GM12878 (cell line): Measurements from ENCODE around the gene ESR2. TPM values are rescaled to one million over a fixed set of nuclear protein-coding genes. Genes with fewer than 3 reads are reported as not detected.

Experiments
- HCFC1 ChIP-seq: fragments of 150-350 bp; IDR thresholded peaks from 2 replicates; pipeline ENCODE4 v1.6.1; 2014; ENCODE audit warnings: low read length
- HDGF ChIP-seq: fragments of 450-650 bp; IDR thresholded peaks from 2 replicates; pipeline ENCODE4 v1.6.1; 2016; ENCODE audit warnings: antibody characterized with exemption
- MTA2 ChIP-seq: fragments of 450-650 bp; IDR thresholded peaks from 2 replicates; pipeline ENCODE4 v1.6.1; 2016; ENCODE audit warnings: low read depth, mild to moderate bottlenecking, moderate library complexity
- SUZ12 ChIP-seq: fragments of 200-600 bp; sonication (generic); IDR thresholded peaks from one replicate; pipeline ENCODE4 v1.6.1; 2018; ENCODE audit warnings: antibody characterized with exemption, mild to moderate bottlenecking; ENCODE audit not compliant: unreplicated experiment
- ZNF207 ChIP-seq: fragments of 450-650 bp; IDR thresholded peaks from 2 replicates; pipeline ENCODE4 v1.6.1; 2014; ENCODE audit warnings: antibody characterized with exemption, mild to moderate bottlenecking, borderline replicate concordance
- ZNF24 ChIP-seq: fragments of 450-650 bp; IDR thresholded peaks from 2 replicates; pipeline ENCODE4 v1.6.1; 2017; ENCODE audit warnings: antibody characterized with exemption, mild to moderate bottlenecking
- polyA plus RNA-seq, 11 experiments: library from polyadenylated mRNA; depleted of rRNA in 4 of 11; unstranded in 6 of 11; stranded (reverse) in 5 of 11; fragments of >200 nt; fragmentation: Nextera tagmentation in 4 of 11; fragmentation: Illumina TruSeq in 1 of 11; extraction: Ambion mirVana in 4 of 11; extraction: Trizol in 1 of 11; gene quantifications; 1 replicate in 1 of 11; 2 replicates in 10 of 11; pipeline versions ENCODE4 v1.2.1 to v1.2.3, GENCODE V29; 2011 to 2016; ENCODE audit warnings: inconsistent platforms in 2 of 11, missing spikeins in 2 of 11, low read depth in 1 of 11
- total RNA-seq, 4 experiments: library from RNA; depleted of rRNA in 3 of 4; stranded (reverse); fragments of >200 nt in 3 of 4; fragmentation: Illumina TruSeq in 1 of 4; extraction: Trizol in 1 of 4; gene quantifications; 2 replicates each; pipeline versions ENCODE4 v1.2.1 to v1.2.3, GENCODE V29; 2013 to 2021
- TF ChIP-seq, protein P1 (sequence below): IDR thresholded peaks from 2 replicates; pipeline ENCODE4 v1.6.1; 2011; ENCODE audit warnings: borderline replicate concordance, low read depth, mild to moderate bottlenecking, moderate library complexity, low read length; ENCODE audit not compliant: insufficient read depth, poor library complexity, severe bottlenecking
- TF ChIP-seq, protein P2 (sequence below): fragments of 450-650 bp; formaldehyde crosslinking; IDR thresholded peaks from 2 replicates; pipeline ENCODE4 v1.4.0; 2022; ENCODE audit warnings: mild to moderate bottlenecking, moderate library complexity
- TF ChIP-seq, protein P3 (sequence below): fragments of 450-650 bp; IDR thresholded peaks from 2 replicates; pipeline ENCODE4 v1.6.1; 2017; ENCODE audit warnings: antibody characterized with exemption, mild to moderate bottlenecking, moderate library complexity
- TF ChIP-seq, protein P4 (sequence below): fragments of 450-650 bp; IDR thresholded peaks from 2 replicates; pipeline ENCODE4 v1.6.1; 2017; ENCODE audit warnings: mild to moderate bottlenecking

Gene ESR2
- total and polyA plus RNA-seq, 10 of the 15 experiments (the other 5 are each of a cell fraction or from before 2014, with no cell fraction given): 0.29 to 2.6 (median 0.81) TPM

DNA sequence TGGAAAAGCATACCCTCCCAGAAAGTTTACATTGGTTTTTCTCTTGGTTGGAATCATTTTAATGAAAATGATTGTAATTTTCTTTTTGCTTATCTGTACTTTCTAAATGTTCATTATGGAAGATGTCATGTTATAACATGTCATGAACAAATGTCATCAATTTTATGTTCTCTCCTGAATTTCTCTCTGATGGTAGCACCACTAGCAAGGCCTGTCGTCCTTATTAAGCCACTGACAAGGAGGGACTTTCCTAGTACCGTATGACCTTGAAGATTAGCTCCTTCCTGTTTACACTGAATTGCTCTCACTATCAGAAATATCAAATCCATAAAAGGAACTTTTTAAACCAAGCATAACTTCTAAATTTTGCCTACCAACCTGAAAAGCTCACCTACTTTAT is 99.0 kb downstream of the ESR2 start (continued):
- TF ChIP-seq, protein P1, sequence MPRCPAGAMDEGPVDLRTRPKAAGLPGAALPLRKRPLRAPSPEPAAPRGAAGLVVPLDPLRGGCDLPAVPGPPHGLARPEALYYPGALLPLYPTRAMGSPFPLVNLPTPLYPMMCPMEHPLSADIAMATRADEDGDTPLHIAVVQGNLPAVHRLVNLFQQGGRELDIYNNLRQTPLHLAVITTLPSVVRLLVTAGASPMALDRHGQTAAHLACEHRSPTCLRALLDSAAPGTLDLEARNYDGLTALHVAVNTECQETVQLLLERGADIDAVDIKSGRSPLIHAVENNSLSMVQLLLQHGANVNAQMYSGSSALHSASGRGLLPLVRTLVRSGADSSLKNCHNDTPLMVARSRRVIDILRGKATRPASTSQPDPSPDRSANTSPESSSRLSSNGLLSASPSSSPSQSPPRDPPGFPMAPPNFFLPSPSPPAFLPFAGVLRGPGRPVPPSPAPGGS: no peak
- TF ChIP-seq ZNF207 (no peak), HDGF (no peak), MTA2 (peak; percentile 56), HCFC1 (no peak), ZNF24 (peak; percentile 72), SUZ12 (no peak)
- TF ChIP-seq, protein P2, sequence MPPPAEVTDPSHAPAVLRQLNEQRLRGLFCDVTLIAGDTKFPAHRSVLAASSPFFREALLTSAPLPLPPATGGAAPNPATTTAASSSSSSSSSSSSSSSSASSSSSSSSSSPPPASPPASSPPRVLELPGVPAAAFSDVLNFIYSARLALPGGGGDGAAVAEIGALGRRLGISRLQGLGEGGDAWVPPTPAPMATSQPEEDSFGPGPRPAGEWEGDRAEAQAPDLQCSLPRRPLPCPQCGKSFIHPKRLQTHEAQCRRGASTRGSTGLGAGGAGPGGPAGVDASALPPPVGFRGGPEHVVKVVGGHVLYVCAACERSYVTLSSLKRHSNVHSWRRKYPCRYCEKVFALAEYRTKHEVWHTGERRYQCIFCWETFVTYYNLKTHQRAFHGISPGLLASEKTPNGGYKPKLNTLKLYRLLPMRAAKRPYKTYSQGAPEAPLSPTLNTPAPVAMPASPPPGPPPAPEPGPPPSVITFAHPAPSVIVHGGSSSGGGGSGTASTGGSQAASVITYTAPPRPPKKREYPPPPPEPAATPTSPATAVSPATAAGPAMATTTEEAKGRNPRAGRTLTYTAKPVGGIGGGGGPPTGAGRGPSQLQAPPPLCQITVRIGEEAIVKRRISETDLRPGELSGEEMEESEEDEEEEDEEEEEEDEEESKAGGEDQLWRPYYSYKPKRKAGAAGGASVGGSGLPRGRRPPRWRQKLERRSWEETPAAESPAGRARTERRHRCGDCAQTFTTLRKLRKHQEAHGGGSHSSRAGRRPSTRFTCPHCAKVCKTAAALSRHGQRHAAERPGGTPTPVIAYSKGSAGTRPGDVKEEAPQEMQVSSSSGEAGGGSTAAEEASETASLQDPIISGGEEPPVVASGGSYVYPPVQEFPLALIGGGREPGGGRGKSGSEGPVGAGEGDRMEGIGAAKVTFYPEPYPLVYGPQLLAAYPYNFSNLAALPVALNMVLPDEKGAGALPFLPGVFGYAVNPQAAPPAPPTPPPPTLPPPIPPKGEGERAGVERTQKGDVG (CRISPR knock-in tag): no peak
- TF ChIP-seq, protein P3, sequence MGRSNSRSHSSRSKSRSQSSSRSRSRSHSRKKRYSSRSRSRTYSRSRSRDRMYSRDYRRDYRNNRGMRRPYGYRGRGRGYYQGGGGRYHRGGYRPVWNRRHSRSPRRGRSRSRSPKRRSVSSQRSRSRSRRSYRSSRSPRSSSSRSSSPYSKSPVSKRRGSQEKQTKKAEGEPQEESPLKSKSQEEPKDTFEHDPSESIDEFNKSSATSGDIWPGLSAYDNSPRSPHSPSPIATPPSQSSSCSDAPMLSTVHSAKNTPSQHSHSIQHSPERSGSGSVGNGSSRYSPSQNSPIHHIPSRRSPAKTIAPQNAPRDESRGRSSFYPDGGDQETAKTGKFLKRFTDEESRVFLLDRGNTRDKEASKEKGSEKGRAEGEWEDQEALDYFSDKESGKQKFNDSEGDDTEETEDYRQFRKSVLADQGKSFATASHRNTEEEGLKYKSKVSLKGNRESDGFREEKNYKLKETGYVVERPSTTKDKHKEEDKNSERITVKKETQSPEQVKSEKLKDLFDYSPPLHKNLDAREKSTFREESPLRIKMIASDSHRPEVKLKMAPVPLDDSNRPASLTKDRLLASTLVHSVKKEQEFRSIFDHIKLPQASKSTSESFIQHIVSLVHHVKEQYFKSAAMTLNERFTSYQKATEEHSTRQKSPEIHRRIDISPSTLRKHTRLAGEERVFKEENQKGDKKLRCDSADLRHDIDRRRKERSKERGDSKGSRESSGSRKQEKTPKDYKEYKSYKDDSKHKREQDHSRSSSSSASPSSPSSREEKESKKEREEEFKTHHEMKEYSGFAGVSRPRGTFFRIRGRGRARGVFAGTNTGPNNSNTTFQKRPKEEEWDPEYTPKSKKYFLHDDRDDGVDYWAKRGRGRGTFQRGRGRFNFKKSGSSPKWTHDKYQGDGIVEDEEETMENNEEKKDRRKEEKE: no peak
- TF ChIP-seq, protein P4, sequence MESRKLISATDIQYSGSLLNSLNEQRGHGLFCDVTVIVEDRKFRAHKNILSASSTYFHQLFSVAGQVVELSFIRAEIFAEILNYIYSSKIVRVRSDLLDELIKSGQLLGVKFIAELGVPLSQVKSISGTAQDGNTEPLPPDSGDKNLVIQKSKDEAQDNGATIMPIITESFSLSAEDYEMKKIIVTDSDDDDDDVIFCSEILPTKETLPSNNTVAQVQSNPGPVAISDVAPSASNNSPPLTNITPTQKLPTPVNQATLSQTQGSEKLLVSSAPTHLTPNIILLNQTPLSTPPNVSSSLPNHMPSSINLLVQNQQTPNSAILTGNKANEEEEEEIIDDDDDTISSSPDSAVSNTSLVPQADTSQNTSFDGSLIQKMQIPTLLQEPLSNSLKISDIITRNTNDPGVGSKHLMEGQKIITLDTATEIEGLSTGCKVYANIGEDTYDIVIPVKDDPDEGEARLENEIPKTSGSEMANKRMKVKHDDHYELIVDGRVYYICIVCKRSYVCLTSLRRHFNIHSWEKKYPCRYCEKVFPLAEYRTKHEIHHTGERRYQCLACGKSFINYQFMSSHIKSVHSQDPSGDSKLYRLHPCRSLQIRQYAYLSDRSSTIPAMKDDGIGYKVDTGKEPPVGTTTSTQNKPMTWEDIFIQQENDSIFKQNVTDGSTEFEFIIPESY: no peak
